Astrocyte (in vitro differentiated cells and primary cell): ENCODE data around the gene IST1. TPM values are rescaled to one million over a fixed set of nuclear protein-coding genes. Genes with fewer than 3 reads are reported as not detected.
A peak's percentile ranks its signal among the peaks of the same experiment; 100 is the strongest.

Experiments used
- DNase-seq: peaks from one replicate; pipeline ENCODE4 v3.0.0-alpha.2; 2010; ENCODE audit warnings: low read depth
- FAIRE-seq: peaks from 2 replicates; lab custom pipeline; 2011; peaks lifted over from hg19 to GRCh38; lab: Jason Lieb, UNC
- H2AFZ ChIP-seq: 2 replicates; pipeline ENCODE4 v1.6.0; 2012; ENCODE audit warnings: low read depth, low read length, inconsistent platforms
- H3K27ac ChIP-seq: 2 replicates; pipeline ENCODE4 v1.5.1; 2011; ENCODE audit warnings: low read depth, low read length, inconsistent platforms
- H3K27me3 ChIP-seq: 2 replicates; pipeline ENCODE4 v1.6.0; 2011; ENCODE audit warnings: low read length, inconsistent platforms; ENCODE audit not compliant: insufficient read depth
- H3K36me3 ChIP-seq: 2 replicates; pipeline ENCODE4 v1.5.1; 2011; ENCODE audit warnings: low read length, inconsistent platforms; ENCODE audit not compliant: insufficient read depth
- H3K4me1 ChIP-seq: 2 replicates; pipeline ENCODE4 v1.5.1; 2011; ENCODE audit warnings: low read length, inconsistent platforms; ENCODE audit not compliant: insufficient read depth
- H3K4me2 ChIP-seq: 2 replicates; pipeline ENCODE4 v1.6.0; 2012; ENCODE audit warnings: low read length, inconsistent platforms
- H3K4me3 ChIP-seq: 2 replicates; pipeline ENCODE4 v1.5.1; 2011; ENCODE audit warnings: low read depth, mild to moderate bottlenecking, low read length, inconsistent platforms; ENCODE audit not compliant: insufficient read depth
- H3K79me2 ChIP-seq: 2 replicates; pipeline ENCODE4 v1.6.0; 2012; ENCODE audit warnings: mild to moderate bottlenecking, low read length, inconsistent platforms; ENCODE audit not compliant: insufficient read depth
- H3K9ac ChIP-seq: 2 replicates; pipeline ENCODE4 v1.6.0; 2012; ENCODE audit warnings: mild to moderate bottlenecking, low read length, inconsistent platforms
- H3K9me3 ChIP-seq: 2 replicates; pipeline ENCODE4 v1.5.1; 2012; ENCODE audit warnings: low read depth, mild to moderate bottlenecking, low read length, inconsistent platforms; ENCODE audit not compliant: insufficient read depth
- H4K20me1 ChIP-seq: 2 replicates; pipeline ENCODE4 v1.6.0; 2012; ENCODE audit warnings: low read length, inconsistent platforms; ENCODE audit not compliant: insufficient read depth
- H3K27ac Mint-ChIP-seq: one replicate; pipeline ENCODE4 v1.8.0; 2021; ENCODE audit warnings: mild to moderate bottlenecking, mixed read lengths; ENCODE audit not compliant: unreplicated experiment
- H3K27me3 Mint-ChIP-seq: one replicate; pipeline ENCODE4 v1.8.0; 2021; ENCODE audit warnings: low read depth, mixed read lengths; ENCODE audit not compliant: unreplicated experiment
- H3K36me3 Mint-ChIP-seq: one replicate; pipeline ENCODE4 v1.8.0; 2021; ENCODE audit warnings: low read depth, mixed read lengths; ENCODE audit not compliant: unreplicated experiment
- H3K4me1 Mint-ChIP-seq: one replicate; pipeline ENCODE4 v1.8.0; 2021; ENCODE audit warnings: low read depth, mixed read lengths; ENCODE audit not compliant: unreplicated experiment
- H3K4me3 Mint-ChIP-seq: one replicate; pipeline ENCODE4 v1.8.0; 2021; ENCODE audit warnings: mild to moderate bottlenecking, moderate library complexity, mixed read lengths; ENCODE audit not compliant: unreplicated experiment
- H3K9me3 Mint-ChIP-seq: one replicate; pipeline ENCODE4 v1.8.0; 2021; ENCODE audit warnings: mild to moderate bottlenecking, mixed read lengths; ENCODE audit not compliant: unreplicated experiment
- EZH2 ChIP-seq: IDR thresholded peaks from 2 replicates; pipeline ENCODE4 v1.6.1; 2012; ENCODE audit warnings: mild to moderate bottlenecking, low read length, inconsistent platforms; ENCODE audit not compliant: insufficient read depth
- total RNA-seq: library from RNA; stranded (reverse); gene quantifications from 2 replicates; pipeline ENCODE4 v1.2.1, GENCODE V29; 2021
- TF ChIP-seq, protein P1 (sequence below): IDR thresholded peaks from 2 replicates; pipeline ENCODE4 v1.5.1; 2011; ENCODE audit warnings: low read depth, mild to moderate bottlenecking, inconsistent platforms, low read length, moderate library complexity; ENCODE audit not compliant: insufficient read depth

Gene IST1
- total RNA-seq, 1 donor from 2014 or later, result 241 TPM

DNA sequence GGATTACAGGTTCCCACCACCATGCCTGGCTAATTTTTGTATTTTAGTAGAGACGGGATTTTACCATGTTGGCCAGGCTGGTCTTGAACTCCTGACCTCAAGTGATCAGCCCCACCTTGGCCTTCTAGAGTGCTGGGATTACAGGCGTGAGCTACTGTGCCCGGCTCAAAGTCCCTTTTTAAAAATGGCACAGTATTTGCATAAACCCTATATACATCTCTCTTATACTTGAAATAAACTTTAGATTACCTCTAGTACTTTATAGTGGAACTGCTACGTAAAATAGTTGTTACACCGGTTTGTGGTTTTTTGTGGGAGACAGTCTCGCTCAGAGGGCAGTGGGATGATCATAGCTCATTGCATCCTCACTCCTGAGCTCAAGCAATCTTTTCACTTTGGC is 36.3 kb downstream of the IST1 start:
- DNase-seq (no peak), FAIRE-seq (no peak)
- peaks cover 45% of the 10 kb centered on the region for H3K4me1 ChIP-seq
- H3K27ac ChIP-seq, result no peak overlapping the region
- peaks cover 14% of the 10 kb centered on the region for H3K36me3 ChIP-seq
- H2AFZ ChIP-seq, result no peak overlapping the region
- TF ChIP-seq, protein P1, sequence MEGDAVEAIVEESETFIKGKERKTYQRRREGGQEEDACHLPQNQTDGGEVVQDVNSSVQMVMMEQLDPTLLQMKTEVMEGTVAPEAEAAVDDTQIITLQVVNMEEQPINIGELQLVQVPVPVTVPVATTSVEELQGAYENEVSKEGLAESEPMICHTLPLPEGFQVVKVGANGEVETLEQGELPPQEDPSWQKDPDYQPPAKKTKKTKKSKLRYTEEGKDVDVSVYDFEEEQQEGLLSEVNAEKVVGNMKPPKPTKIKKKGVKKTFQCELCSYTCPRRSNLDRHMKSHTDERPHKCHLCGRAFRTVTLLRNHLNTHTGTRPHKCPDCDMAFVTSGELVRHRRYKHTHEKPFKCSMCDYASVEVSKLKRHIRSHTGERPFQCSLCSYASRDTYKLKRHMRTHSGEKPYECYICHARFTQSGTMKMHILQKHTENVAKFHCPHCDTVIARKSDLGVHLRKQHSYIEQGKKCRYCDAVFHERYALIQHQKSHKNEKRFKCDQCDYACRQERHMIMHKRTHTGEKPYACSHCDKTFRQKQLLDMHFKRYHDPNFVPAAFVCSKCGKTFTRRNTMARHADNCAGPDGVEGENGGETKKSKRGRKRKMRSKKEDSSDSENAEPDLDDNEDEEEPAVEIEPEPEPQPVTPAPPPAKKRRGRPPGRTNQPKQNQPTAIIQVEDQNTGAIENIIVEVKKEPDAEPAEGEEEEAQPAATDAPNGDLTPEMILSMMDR, result no peak
- no peak for TF ChIP-seq EZH2
- H3K9ac ChIP-seq, result no peak overlapping the region
- H4K20me1 ChIP-seq, result peaks cover 81% of the 10 kb centered on the region
- H3K4me3 ChIP-seq, result no peak overlapping the region
- no peak overlapping the region for H3K4me2 ChIP-seq
- Mint-ChIP-seq H3K36me3 (peaks cover 12% of the 10 kb centered on the region), H3K27me3 (no peaks in the 10 kb centered on the region), H3K27ac (peak overlapping the region; percentile 34), H3K4me1 (peaks cover 65% of the 10 kb centered on the region), H3K4me3 (no peak overlapping the region), H3K9me3 (peaks cover 3% of the 10 kb centered on the region)
- H3K9me3 ChIP-seq, result no peaks in the 10 kb centered on the region
- H3K79me2 ChIP-seq, result peaks cover 44% of the 10 kb centered on the region
- H3K27me3 ChIP-seq, result no peaks in the 10 kb centered on the region

- Mint-ChIP-seq H3K9me3 (peaks cover 3% of the 10 kb centered on the region), H3K4me1 (peaks cover 53% of the 10 kb centered on the region), H3K36me3 (peaks cover 16% of the 10 kb centered on the region), H3K27ac (no peak overlapping the region), H3K4me3 (no peak overlapping the region), H3K27me3 (no peaks in the 10 kb centered on the region)
- DNase-seq, result no peak
- Histone ChIP-seq H3K4me3 (no peak overlapping the region), H3K27me3 (no peaks in the 10 kb centered on the region), H3K9me3 (no peaks in the 10 kb centered on the region), H3K4me1 (peaks cover 30% of the 10 kb centered on the region), H2AFZ (no peak overlapping the region), H4K20me1 (peaks cover 86% of the 10 kb centered on the region), H3K79me2 (peaks cover 41% of the 10 kb centered on the region), H3K27ac (no peak overlapping the region), H3K4me2 (no peak overlapping the region), H3K36me3 (peaks cover 11% of the 10 kb centered on the region), H3K9ac (no peak overlapping the region)
- no peak for FAIRE-seq
- TF ChIP-seq, protein P1, result no peak
- TF ChIP-seq EZH2, result no peak
These were observed 37.7 kb downstream of the IST1 start for GRCh38 chr16:71933017-71933416.

- TF ChIP-seq, protein P1, result no peak
- no peak for TF ChIP-seq EZH2
- DNase-seq, result peak; percentile 45
- Histone ChIP-seq H3K36me3 (peaks cover 11% of the 10 kb centered on the region), H3K4me3 (no peak overlapping the region), H2AFZ (no peak overlapping the region), H3K4me2 (no peak overlapping the region), H4K20me1 (peaks cover 76% of the 10 kb centered on the region), H3K27me3 (no peaks in the 10 kb centered on the region), H3K27ac (no peak overlapping the region), H3K4me1 (peaks cover 20% of the 10 kb centered on the region), H3K9ac (no peak overlapping the region), H3K79me2 (peaks cover 39% of the 10 kb centered on the region), H3K9me3 (no peaks in the 10 kb centered on the region)
- Mint-ChIP-seq H3K4me1 (peaks cover 44% of the 10 kb centered on the region), H3K9me3 (peaks cover 3% of the 10 kb centered on the region), H3K36me3 (peaks cover 16% of the 10 kb centered on the region), H3K27me3 (no peaks in the 10 kb centered on the region), H3K4me3 (peak overlapping the region; percentile 40), H3K27ac (peak overlapping the region; percentile 91)
- FAIRE-seq, result no peak
These were observed 38.8 kb downstream of the IST1 start for GRCh38 chr16:71933913-71934695.
